NCI-H2081 treated with DMSO at 0.1 percent for 48 hours (cell line): Measurements from ENCODE around the gene CEP20.
"Not testable (repeated sequence)": the region's sequence is repeated elsewhere in the genome, so short reads cannot be mapped to it uniquely, and the experiment has no call there.

Experiments
- DNase-seq: peaks from one replicate; lab custom pipeline; 2025; lab: John Stamatoyannopoulos, UW

Gene CEP20

DNA sequence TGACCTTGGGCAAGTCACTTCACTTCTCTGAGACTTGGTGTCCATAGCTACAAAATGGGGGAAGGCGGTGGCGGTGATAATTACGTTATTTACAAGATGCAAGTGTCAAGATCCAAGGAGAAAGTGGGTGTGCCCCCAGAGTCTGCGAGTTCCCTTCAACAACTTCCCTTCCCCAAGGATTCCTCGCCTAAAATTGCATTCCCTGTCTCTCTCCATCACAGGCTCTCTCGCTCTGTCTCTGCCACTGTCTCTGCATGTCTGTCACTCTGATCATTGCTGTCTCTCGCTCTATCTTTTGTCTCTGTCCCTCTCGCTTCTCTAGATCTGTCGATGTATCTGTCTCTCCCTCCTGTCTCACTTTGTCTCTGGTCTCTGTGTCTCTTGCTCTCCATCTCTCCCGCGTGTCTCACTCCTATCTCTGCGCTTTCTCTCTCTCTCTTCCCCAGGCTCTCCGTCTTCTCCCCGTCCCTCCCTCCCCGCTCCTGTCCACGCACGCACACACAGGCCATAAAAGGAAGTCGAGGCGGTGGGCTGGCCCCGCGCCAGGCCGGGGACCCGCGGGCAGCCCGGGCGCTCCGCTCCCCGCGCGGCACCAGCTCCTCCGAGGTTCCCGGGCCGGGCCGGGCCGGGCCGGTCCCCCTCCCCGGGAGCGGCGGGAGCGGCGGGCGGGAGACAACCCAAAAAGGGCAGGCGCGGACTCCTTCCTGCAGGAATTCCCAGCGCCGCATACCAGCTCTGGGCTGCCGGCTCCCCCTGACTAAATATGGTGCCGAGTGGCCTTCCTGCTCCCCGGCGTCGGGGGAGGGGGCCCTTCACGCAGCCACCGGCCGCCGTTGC is 30.5 kb downstream of the CEP20 start:
- no peak for DNase-seq

DNA sequence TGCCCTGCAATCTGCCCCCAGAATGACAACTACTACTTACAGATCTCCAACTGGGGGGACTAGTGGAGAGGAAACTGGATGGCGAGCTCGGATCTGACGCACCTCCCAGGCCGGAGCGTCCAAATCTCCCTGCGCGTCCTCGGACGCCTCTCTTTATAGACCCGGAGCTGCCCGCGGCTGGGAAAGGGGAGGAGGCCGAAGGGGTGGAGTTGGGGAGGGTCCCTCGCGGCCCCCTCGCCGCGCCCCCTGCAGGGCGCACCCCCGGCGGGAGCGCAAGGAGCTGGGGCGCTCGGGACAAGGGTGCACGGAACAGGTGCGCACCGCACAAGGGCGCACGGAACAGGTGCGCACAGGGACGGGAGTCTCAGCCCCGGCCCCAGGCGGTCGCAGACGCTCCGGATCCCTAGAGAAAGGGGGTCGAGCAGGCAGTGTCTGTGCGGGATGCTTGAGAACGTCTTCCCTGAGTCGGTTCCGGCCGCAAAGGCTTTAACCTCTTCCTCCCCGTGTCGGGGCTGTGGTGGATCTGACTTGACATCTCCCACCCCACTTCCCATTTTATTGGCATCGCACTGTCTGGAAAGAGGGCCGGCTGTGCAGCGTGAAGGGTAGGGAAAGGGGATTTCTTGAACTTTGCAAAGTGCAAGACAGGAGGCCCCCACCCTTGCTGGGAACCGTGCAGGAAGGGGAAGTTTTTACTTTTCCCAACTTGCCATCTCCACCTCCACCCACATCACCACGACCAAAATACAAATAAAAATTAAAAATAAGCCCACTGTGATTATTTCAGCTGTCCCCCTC is 31.3 kb downstream of the CEP20 start, which contains the start of gene MYH11:
TSS of gene MYH11 (minus strand) at position 128 of the 798 bp plus-strand sequence. CDS start 18,776 bp downstream, outside the sequence.
- DNase-seq: no peak

DNA sequence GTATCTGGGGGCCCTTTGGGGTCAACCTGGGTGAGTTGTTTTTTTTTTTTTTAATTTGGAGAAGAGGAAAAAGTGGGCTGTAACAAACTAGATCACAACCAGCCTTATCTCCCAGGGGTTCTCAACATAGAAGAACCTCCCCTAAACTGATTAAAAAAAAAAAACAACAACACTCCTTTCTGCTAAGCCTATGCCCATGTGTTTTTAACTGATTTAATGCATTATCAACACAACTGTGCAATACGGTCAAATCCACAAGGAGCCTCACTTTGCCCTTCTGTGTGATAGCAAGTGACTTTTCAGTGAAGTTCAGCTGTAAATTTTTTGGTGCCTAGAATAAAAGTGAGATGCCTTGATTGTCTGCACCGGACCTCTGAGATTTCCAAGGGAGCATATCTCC is 32.2 kb downstream of the CEP20 start:
- DNase-seq: no peak

DNA sequence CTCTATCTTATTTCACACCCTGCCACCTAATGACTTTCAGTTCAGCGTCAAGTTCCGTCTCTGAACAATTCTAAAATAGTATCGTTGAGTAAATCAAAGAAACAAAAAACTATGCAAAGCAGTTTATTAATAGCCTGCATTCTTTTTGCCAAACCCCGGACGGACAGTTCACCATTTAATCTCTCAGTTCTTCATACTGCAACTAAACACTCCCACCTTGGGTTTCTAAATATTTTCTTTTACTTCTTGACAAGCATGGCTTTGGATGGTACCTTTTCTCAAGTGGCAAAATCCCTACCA is 32.7 kb downstream of the CEP20 start:
- no peak for DNase-seq

DNA sequence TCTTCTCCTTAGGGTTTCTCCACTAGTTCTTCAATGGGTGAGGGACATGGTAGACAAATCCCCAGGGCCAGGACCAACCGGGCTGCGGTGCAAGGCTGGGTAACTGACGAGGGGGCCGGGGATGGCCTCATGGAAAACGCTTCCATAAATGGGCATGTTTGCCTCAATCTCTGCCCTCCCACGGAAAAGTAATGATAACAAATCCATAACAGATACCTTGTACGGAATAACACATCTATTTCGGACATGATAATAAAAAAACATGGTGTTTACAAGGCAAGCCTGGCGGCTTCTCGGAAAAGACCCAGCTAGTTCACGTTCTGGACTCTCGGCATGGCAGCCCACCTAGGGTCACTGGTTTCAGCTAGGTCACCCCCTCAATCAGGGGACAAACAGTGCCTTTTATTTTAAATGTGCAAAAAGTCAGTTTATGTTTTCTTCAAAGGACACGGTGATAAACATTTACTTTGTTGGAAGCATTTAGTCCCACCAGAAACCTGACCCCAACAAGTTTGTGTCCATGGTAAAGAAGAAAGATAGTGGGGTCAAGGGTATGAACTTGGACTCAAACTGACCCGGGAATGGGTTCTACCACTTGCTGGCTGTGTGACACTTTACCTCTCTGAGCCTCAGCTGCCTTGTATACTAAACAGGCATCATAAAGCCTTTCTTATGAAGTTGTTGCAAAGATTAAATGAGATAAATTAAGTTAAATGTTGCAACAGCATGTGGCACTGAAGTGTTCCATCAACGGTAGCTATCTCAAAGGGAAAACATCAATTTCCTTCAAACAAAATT is 33.3 kb downstream of the CEP20 start:
- no peak for DNase-seq

DNA sequence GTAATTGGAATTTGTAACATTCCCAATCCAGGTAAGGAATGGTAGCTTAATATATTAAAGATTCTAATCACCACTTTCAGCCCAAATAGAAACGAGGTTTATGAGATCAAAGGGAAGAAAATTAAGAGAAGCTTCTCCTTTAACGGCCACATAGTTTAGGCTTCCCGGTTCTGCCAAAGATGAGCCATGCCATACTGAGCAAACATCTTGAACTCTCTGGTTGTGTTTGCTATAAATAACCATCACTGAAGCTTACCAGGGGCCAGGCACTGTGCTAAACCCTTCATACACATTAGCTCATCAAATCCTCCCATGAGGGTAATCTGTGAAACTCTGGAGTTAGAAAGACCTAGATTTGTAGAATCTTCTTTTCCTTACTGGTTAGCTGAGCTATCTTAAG is 34.3 kb downstream of the CEP20 start:
- no peak for DNase-seq

DNA sequence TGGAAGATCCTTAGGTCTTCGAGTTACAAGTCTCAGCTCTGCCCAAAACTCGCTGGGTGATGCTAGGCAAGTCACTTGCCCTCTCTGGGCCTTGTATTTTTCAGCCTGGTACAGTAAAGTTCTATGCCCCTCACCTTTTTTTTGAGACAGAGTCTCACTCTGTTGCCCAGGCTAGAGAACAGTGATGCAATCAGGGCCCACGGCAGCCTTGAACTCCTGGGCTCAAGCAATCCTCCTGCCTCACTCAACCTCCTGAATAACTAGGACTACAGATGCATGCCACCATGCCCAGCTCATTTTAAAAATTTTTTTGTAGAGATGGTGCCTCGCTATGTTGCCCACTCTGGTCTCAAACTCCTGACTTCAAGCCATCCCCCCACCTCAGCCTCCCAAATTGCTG is 35.4 kb downstream of the CEP20 start:
- no peak for DNase-seq

DNA sequence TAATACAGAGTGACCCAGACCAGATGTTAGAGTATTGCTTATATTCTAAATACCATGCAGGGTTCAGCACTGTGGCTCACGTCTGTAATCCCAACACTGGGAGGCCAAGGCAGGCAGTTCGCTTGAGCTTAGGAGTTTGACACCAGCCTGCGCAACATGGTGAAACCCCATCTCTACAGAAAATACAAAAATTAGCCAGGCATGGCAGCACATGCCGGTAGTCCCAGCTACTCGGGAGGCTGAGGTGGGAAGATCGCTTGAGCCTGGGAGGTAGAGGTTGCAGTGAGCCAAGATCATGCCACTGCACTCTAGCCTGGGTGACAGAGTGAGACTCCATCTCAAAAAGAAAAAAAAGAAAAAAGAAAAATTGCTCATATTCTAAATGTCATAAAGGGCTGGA is 37.8 kb downstream of the CEP20 start:
- DNase-seq: not testable (repeated sequence)

DNA sequence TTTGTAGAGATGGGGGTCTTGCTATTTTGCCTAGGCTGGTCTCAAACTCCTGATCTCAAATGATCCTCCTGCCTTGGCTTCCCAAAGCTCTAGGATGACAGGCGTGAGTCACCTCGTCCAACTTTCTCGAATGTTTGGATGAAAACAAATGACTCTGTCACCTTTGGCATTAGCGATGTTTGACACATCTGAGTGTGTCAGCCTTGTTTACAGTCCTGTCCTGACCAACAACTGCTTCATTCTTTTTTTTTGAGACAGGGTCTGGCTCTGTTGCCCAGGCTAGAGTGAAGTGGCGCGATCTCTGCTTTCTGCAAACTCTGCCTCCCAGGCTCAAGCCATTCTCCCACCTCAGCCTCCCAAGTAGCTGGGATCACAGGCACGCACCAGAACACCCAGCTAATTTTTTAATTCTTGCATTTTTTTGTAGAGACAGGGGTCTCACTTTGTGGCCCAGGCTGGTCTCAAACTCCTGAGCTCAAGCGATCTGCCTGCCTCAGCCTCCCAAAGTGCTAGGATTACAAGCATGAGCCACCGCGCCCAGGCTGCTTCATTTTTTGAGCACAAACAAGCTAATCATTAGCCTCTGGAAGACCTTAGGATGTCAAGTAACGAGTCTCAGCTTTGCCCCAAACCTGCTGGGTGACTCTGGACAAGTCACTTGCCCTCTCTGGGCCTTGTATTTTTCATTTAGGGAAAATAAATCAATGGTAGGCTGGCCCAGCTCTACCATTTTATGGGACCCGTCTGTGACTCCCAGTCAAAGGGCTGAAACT is 39.0 kb downstream of the CEP20 start:
- no peak for DNase-seq

DNA sequence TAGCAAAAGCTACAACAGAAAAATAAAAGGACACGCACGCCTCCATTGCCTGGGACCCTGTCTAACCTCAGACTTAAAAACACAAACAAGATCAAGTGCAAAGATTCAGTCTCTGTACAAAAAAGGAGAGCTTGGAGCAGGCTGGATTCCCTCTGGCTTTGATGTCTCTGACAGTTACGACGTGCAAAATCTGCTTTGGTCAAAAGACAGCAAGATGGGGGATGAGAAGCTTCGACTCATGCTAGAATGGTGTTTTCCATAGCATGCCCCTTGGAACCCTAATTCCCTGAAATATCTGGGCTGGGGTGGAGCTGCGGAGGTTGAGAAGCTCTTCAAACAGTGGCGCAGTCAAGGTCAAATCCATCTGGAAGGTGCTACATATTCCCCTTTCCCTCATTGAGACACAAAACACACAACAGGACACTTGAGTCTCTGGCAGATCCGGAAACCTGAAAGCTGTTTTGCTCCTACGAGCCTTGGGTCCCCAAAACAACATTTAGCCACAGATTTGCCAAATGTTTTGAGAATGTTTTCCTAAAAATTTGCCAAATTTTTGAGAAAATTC is 40.7 kb downstream of the CEP20 start:
- DNase-seq: no peak

DNA sequence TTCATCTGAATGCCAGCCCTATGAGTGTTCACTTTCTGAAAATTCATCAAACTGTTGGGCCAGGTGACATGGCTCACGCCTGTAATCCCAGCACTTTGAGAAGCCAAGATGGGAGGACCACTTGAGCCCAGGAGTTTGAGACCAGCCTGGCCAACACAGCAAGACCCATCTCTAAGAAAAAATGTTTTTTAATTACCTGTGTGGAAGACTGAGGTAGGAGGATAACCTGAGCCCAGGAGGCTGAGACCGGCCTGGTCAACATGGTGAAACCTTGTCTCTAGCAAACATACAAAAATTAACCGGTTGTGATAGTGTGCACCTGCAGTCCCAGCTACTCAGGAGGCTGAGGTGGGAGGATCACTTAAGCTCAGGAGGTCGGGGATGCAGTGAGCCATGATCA is 41.9 kb downstream of the CEP20 start:
- DNase-seq: no peak

DNA sequence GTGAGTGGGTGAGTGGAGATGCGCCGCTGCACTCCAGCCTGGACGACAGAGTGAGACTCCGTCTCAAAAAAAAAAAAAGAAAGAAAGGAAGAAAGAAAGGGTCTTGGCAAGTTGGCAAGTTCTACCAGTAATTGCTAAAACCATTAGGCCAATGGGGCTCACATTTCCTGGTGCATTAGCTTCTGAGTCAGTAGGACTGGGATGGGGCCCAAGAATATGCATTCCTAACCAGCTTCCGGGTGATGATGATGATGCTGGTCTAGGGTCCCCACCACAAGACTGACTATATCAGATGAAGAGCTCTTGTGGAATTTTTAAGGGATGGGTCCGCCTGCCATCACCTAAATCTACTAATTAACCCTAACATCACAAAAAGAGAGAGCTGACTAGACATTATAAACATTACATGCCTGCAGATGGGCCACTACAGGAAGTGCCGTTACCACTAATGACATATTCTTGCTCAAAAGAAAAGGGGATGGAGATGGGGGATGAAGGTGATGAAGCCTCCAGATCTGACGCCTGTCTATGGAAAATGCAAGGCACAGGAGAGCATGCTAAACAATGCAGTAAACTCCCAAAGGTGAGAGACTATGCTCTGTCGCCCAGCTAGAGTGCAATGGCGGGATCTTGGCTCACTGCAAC is 44.6 kb downstream of the CEP20 start:
- no peak for DNase-seq

DNA sequence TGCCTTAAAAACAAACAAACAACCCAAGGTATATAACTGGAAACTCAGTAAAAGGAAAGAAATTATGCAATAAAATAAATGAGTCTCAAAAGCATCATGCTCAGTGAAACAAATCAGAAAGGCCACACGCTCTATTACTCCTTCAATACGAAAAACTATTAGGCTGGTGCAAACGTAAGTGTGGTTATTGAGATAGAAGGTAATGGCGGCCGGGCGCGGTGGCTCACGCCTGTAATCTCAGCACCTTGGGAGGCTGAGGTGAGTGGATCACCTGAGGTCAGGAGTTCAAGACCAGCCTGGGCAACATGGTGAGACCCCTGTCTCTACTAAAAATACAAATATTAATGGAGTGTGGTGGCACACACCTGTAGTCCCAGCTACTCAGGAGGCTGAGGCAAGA is 49.2 kb downstream of the CEP20 start:
- not testable (repeated sequence) for DNase-seq

DNA sequence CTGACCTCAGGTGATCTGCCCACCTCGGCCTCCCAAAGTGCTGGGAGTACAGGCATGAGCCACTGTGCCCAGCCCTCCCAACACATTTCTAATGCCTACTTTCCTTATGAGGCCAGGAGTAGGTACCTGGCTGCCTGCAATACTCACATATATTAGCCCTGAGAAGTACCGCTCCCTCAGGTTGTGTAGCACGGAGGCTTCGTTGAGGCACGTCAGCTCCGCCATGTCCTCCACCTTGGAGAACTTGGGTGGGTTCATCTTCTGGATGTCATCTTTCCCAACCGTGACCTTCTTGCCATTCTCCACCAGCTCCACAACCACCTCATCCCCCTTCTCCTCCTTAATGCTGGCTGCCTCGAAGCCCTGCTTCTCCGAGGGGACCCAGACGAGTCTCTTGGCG is 50.6 kb downstream of the CEP20 start:
- DNase-seq: no peak

DNA sequence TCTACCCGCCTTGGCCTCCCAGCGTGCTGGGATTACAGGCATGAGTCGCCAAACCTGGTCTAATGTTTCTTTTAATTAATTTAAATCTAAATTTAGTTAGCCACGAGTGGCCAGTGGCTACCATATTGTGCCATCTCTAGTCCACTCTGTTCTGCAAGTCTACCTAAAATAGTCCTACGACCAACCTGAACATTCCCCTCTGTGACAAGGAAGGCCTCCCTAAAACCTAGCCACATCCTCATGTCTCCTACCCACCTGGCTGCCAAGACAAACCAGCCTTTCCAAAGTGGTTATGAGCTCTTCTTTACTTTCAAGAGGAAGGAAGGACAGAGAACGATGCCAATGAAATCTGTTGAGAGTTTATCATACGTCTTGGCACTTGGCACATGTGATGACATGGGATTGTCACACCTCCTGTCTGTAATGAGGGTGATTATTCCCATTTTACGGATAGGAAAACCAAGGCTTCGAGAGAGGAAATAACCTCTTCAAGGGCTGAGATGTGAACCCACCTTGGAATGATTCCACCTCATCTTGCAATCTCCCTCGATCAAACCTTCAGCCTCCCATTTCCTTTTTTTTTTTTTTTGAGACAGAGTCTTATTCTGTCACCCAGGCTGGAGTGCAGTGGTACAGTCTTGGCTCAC is 51.3 kb downstream of the CEP20 start:
- DNase-seq: no peak

DNA sequence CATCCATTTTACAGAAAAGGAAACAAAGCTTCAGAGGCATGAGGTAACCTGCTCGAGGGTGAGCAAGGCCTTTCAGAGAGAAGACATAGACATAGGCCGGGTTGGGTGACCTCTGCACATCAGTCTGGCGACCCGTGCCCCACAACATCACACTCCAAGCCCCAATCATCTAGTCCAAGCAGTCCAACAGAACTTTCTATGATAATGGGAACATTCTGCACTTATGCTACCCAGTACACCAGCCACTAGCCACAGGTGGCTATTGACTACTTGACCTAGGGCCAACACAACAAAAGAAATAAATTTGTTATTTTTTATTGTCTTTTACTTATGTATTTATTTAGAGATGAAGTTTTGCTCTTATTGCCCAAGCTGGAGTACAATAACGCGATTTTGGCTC is 52.3 kb downstream of the CEP20 start:
- DNase-seq: no peak

DNA sequence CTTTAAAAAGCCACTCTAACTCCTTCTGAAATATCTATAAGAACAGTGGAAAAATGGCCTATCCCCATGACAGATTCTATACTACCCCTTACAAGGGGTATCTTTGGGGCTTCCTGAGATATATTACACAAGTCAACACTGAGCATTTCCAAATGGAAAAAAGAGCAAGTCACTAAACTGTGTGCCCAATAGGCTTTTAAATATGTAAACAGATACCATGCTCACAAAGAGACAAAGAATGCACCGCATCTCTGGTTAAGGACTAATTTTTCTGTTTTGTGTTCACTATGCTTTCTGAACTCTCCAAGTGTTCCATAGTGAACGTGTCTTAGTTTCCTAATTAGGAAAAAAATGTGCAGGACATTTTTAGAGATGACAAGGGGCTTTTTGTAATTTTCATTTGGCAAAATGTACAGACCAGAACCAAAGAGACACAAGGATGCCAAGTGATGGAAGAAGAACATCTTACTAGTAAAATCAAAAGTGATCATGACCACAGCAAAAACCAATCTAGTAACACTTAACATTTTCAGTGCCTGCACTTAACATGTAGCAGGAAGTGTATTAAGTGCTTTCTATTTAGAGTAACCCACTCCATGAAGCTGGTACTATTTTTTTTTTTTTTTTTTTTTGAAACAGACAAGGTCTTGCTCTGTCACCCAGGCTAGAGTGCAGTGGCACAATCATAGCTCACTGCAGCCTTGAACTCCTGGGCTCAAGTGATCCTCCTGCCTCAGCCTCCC is 53.1 kb downstream of the CEP20 start:
- DNase-seq: no peak

DNA sequence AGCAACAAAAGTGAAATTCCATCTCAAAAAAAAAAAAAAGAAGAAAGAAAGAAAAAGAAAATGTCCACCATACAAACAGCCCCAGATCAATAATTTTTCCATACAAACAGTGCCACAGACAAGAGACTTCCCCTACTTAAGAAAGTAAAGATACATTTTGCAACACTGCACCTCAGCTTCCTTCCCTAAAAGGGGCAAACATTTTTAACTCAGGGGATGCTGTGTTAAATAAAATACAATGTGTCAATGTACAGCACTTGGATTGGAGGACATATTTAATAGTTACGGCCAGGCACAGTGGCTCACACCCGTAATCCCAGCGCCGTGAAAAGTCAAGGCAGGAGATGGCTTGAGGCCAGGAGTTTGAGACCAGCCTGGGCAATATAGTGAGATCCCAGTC is 53.9 kb downstream of the CEP20 start:
- no peak for DNase-seq

DNA sequence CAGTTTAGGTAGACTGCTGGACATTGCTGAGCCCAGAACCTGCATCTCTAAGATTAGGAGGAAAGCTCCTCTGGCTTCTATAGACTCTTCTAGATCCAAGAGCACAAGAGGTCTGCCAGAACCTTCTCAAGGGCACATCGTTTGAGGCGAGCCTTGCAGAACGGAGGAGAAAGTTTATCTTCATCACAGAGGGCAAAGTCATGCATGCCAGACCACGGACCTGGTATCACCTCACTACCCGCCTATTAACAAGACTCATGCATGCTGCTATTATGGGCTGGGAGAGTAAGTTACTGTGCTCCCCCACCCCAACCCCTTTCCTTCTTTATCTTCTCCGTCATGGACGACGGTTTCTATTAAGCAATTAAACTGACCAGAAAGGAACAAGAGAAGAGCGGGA is 54.9 kb downstream of the CEP20 start:
- no peak for DNase-seq

DNA sequence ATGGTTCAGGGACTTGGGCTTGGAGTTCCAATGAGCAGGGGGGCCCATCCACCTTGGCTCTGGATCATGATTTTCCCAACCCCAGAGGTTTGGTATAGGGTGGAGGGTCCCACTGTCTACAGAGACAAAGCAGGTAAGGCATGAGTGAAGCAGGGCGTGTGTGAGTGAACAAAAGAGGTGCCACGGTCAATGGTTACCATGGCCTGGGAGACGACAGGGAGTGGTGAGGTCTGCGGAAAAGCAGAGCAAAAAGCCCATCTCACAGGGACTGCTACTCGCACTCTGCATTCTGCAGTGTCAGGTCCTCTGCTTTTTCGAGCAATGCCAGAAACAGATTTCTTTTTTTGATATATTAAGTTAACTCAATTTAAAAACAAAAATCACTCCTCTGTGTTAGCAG is 56.2 kb downstream of the CEP20 start:
- no peak for DNase-seq
